ENCODE measurements around the gene ZNF441. TPM values are rescaled to one million over a fixed set of nuclear protein-coding genes. Genes with fewer than 3 reads are reported as not detected.
A peak's percentile ranks its signal among the peaks of the same experiment; 100 is the strongest.

ZNF441 gene
- total RNA-seq: 1.2 and 2.0 TPM in 2 replicates

GRCh38 chr19:11766597-11767591 is at the start of gene ZNF441:
Gene ZNF441, plus strand, starts transcription at chr19:11767000. Its CDS starts 194 bp downstream, at chr19:11767194.
- DNase-seq (ENCODE audit: low read depth): peak; percentile 74
- peak within 1 kb of the TSS; percentile 81 for H3K4me3 ChIP-seq (ENCODE audit: low read depth, low read length)
- no peak for TF ChIP-seq CTCF (conservative IDR thresholded peaks at IDR 0.05; ENCODE audit: low read depth, low read length)

- no peak overlapping the region for H3K4me3 ChIP-seq (ENCODE audit: low read depth, low read length)
- TF ChIP-seq CTCF (conservative IDR thresholded peaks at IDR 0.05; ENCODE audit: low read depth, low read length): no peak
- DNase-seq (ENCODE audit: low read depth): no peak
Measured at GRCh38 chr19:11721681-11722080, 45.1 kb upstream of the ZNF441 start.

GRCh38 chr19:11722414-11722813 is 44.4 kb upstream of the ZNF441 start:
- H3K4me3 ChIP-seq (ENCODE audit: low read depth, low read length): no peak overlapping the region
- no peak for TF ChIP-seq CTCF (conservative IDR thresholded peaks at IDR 0.05; ENCODE audit: low read depth, low read length)
- no peak for DNase-seq (ENCODE audit: low read depth)

- no peak for DNase-seq (ENCODE audit: low read depth)
- no peak for TF ChIP-seq CTCF (conservative IDR thresholded peaks at IDR 0.05; ENCODE audit: low read depth, low read length)
- H3K4me3 ChIP-seq (ENCODE audit: low read depth, low read length): no peak overlapping the region
Measured at GRCh38 chr19:11729586-11729985, 37.2 kb upstream of the ZNF441 start.

GRCh38 chr19:11735375-11735774 is 31.4 kb upstream of the ZNF441 start:
- no peak for TF ChIP-seq CTCF (conservative IDR thresholded peaks at IDR 0.05; ENCODE audit: low read depth, low read length)
- no peak overlapping the region for H3K4me3 ChIP-seq (ENCODE audit: low read depth, low read length)
- no peak for DNase-seq (ENCODE audit: low read depth)

- DNase-seq (ENCODE audit: low read depth): no peak
- no peak overlapping the region for H3K4me3 ChIP-seq (ENCODE audit: low read depth, low read length)
- no peak for TF ChIP-seq CTCF (conservative IDR thresholded peaks at IDR 0.05; ENCODE audit: low read depth, low read length)
Measured at GRCh38 chr19:11736696-11737095, 30.1 kb upstream of the ZNF441 start.

Measured in epithelial cell of proximal tubule (primary cell).